ENCODE data around the gene STIMATE.

The STIMATE gene

GRCh38 chr3:52873433-52874159 lies 23.8 kb downstream of the STIMATE start:
- Histone ChIP-seq H3K27ac (ENCODE audit: low read length) (no peak overlapping the region), H3K9ac (ENCODE audit: low read length) (no peak overlapping the region), H4K20me1 (ENCODE audit: insufficient read depth, low read length) (no peaks in the 10 kb centered on the region), H3K4me2 (ENCODE audit: low read depth, low read length) (no peak overlapping the region), H3K27me3 (replicated peaks; ENCODE audit: insufficient read depth, low read length) (no peaks in the 10 kb centered on the region), H3K4me3 (ENCODE audit: low read length) (no peak overlapping the region), H2AFZ (ENCODE audit: low read length) (no peak overlapping the region), H3K79me2 (ENCODE audit: low read length) (no peaks in the 10 kb centered on the region; the same call in 1 of the 2 replicates), H3K4me1 (ENCODE audit: low read length) (no peaks in the 10 kb centered on the region), H3K9me3 (replicated peaks; ENCODE audit: insufficient read depth, low read length) (no peaks in the 10 kb centered on the region), H3K36me3 (replicated peaks; ENCODE audit: insufficient read depth, low read length) (no peaks in the 10 kb centered on the region), H3F3A (ENCODE audit: insufficient read depth, low read length) (no peaks in the 10 kb centered on the region), H3K9me2 (replicated peaks; ENCODE audit: insufficient read depth, low read length) (no peaks in the 10 kb centered on the region)
- DNase-seq = no peak
- TF ChIP-seq CTCF (IDR thresholded peaks at IDR 0.05; ENCODE audit: low read length) (no peak), EZH2phosphoT487 (IDR thresholded peaks at IDR 0.05; ENCODE audit: low read length) (no peak), EZH2 (optimal IDR thresholded peaks at IDR 0.05; ENCODE audit: low read depth, low read length) (no peak)

GRCh38 chr3:52872245-52872644 lies 25.1 kb downstream of the STIMATE start:
- H3K27me3 ChIP-seq (replicated peaks; ENCODE audit: insufficient read depth, low read length) = no peaks in the 10 kb centered on the region
- H3K4me3 ChIP-seq (ENCODE audit: low read length) = no peak overlapping the region
- H3K79me2 ChIP-seq (ENCODE audit: low read length) = no peaks in the 10 kb centered on the region
- no peaks in the 10 kb centered on the region for H3K36me3 ChIP-seq (replicated peaks; ENCODE audit: insufficient read depth, low read length)
- no peak overlapping the region for H3K9ac ChIP-seq (ENCODE audit: low read length)
- no peaks in the 10 kb centered on the region for H4K20me1 ChIP-seq (ENCODE audit: insufficient read depth, low read length)
- H2AFZ ChIP-seq (ENCODE audit: low read length) = no peak overlapping the region
- no peaks in the 10 kb centered on the region for H3K9me3 ChIP-seq (replicated peaks; ENCODE audit: insufficient read depth, low read length)
- no peak overlapping the region for H3K4me2 ChIP-seq (ENCODE audit: low read depth, low read length)
- no peaks in the 10 kb centered on the region for H3K4me1 ChIP-seq (ENCODE audit: low read length)
- DNase-seq = no peak
- H3K27ac ChIP-seq (ENCODE audit: low read length) = no peak overlapping the region
- TF ChIP-seq EZH2phosphoT487 (IDR thresholded peaks at IDR 0.05; ENCODE audit: low read length) (no peak), CTCF (IDR thresholded peaks at IDR 0.05; ENCODE audit: low read length) (no peak), EZH2 (optimal IDR thresholded peaks at IDR 0.05; ENCODE audit: low read depth, low read length) (no peak)
- H3F3A ChIP-seq (ENCODE audit: insufficient read depth, low read length) = no peaks in the 10 kb centered on the region
- no peaks in the 10 kb centered on the region for H3K9me2 ChIP-seq (replicated peaks; ENCODE audit: insufficient read depth, low read length)

GRCh38 chr3:52871761-52872160 lies 25.6 kb downstream of the STIMATE start:
- no peak overlapping the region for H3K4me3 ChIP-seq (ENCODE audit: low read length)
- no peaks in the 10 kb centered on the region for H3K36me3 ChIP-seq (replicated peaks; ENCODE audit: insufficient read depth, low read length)
- TF ChIP-seq EZH2phosphoT487 (IDR thresholded peaks at IDR 0.05; ENCODE audit: low read length) (no peak), CTCF (IDR thresholded peaks at IDR 0.05; ENCODE audit: low read length) (no peak), EZH2 (optimal IDR thresholded peaks at IDR 0.05; ENCODE audit: low read depth, low read length) (no peak)
- no peaks in the 10 kb centered on the region for H3F3A ChIP-seq (ENCODE audit: insufficient read depth, low read length)
- no peak overlapping the region for H3K27ac ChIP-seq (ENCODE audit: low read length)
- no peaks in the 10 kb centered on the region for H3K27me3 ChIP-seq (replicated peaks; ENCODE audit: insufficient read depth, low read length)
- no peak overlapping the region for H3K4me2 ChIP-seq (ENCODE audit: low read depth, low read length)
- no peaks in the 10 kb centered on the region for H3K9me2 ChIP-seq (replicated peaks; ENCODE audit: insufficient read depth, low read length)
- no peaks in the 10 kb centered on the region for H3K79me2 ChIP-seq (ENCODE audit: low read length)
- DNase-seq = no peak
- no peak overlapping the region for H3K9ac ChIP-seq (ENCODE audit: low read length)
- H3K9me3 ChIP-seq (replicated peaks; ENCODE audit: insufficient read depth, low read length) = no peaks in the 10 kb centered on the region
- no peak overlapping the region for H2AFZ ChIP-seq (ENCODE audit: low read length)
- H3K4me1 ChIP-seq (ENCODE audit: low read length) = no peaks in the 10 kb centered on the region
- H4K20me1 ChIP-seq (ENCODE audit: insufficient read depth, low read length) = no peaks in the 10 kb centered on the region
